ENCODE measurements around the gene TLE2.

Gene TLE2

GRCh38 chr19:3036119-3036976 is 7.3 kb upstream of the TLE2 start:
- DNase-seq = peak; percentile 80

DNA sequence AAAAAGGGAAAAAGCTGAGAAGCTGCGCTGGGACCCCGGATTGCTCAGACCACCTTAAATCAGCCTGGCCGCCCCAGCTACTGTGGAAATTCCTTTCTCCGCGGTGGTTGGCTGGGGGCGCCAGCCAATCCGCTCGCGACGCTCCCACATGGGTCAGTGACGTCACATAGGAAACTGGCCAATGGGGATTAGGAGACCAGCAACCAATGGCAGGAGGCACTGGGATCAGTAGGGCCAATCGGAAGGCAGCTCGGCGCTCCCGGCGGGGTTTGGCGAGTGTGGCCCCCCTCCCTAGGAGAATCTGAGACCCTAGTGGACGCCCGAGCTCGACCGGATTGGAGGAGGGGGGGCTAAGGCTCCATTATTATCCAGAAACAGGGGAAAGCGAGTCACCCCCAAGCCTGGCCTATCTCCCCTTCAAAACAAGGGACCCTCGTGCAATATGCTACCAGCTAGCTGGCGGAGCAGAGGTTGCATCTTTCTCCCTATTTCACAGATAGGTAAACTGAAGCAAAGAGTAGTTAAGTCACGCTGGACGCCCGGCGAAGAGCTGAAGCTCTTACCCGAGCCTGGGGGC is 6.5 kb upstream of the TLE2 start:
- DNase-seq = peak; percentile 98

- no peak for DNase-seq
Measured at GRCh38 chr19:3034656-3035541, 5.8 kb upstream of the TLE2 start.

GRCh38 chr19:3034406-3034655 is 5.3 kb upstream of the TLE2 start:
- no peak for DNase-seq

GRCh38 chr19:3033595-3034405 is 4.7 kb upstream of the TLE2 start:
- DNase-seq = no peak

GRCh38 chr19:3031607-3031867 is 2.5 kb upstream of the TLE2 start:
- DNase-seq = no peak

DNA sequence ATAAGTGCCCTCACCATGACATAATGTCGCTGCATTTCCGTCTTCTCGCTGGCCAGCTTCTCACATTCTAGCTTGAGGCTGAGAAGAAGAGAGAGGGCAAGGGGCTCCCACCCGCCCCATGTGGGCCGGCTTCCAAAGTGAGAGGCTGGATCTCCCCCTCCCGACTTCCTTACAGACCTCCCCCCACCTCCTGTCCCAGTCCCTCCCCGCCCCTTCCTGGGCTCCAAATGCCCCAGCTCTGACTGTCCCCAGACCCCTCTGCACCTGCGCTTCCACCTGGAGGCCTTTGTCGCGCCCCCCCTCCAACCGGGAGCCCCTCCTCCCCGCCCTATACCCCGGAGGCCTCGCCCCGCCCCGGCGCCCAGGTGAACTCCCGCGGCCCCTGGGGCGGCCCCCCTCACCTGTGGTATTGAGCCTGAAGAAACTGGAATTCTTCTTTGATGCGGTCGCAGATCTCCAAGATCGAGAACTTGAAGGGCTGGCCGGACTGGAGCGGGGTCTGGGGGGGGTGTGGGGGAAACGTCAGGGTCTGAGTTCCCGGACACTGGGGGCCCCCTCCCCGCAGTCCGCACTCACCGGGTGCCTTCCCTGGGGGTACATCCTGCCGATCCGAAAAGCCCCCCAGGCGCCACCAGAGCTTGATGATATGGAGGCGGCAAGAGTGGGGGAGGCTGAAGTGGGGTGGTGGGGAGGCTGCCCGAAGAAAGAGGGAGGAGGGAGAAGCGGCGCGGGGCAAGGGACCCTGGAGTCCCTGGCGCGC is 595 bp downstream of the TLE2 start:
- no peak for DNase-seq

DNA sequence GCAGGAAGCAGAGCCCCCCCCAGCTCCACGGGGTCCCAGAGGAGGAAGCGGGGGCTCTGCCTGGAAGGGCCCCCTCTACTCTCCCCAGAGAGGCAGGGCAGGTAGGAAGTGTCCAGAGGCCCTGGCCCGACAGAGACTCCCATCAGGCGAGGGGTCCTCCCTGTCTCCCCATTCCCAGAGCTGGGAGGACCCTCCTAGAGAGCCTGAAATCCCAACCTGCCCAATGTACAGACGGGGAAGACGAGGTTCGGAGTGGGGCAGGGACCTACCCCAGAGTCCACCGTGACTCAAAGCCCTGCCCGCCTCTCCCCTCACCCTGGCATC is 1.1 kb downstream of the TLE2 start:
- DNase-seq = no peak

DNA sequence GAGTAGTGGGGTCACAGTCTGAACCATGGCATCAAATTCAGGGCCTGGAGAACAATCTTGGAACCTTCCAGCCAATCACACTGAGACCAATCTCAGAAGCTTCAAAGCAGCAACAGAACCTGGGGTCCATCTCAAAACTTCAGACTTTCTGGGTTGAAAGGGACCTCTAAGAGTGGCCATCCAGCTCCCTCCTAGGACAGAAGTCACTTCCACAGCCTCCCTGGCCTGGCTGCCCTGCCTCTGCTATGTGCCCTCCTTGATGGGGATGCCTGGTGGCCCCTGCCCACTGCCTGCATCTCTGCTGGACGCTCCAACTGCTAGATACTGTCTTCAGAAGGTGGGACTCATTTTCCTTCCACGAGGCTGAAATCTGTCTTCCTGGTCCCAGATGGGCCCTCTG is 1.8 kb downstream of the TLE2 start:
- DNase-seq = no peak

GRCh38 chr19:3026768-3027167 is 2.3 kb downstream of the TLE2 start:
- DNase-seq = no peak

DNA sequence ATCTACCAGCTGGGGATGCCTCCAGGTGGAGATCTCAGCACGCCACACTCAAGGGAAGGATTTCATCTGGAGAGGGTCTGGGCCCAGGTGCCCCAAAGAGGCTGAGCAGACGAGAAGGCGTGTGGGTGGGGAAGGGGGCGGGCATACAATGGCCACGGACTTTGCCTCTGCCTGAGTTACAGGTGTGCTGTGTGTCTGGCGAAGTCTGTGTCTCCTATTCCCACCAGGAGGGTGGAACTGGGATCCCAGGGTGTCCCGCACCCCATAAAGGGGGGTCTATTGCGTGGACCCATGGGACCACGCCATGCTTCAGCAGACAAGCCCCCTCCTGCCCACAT is 3.6 kb downstream of the TLE2 start:
- DNase-seq = no peak

GRCh38 chr19:3024870-3025548 is 4.1 kb downstream of the TLE2 start:
- peak; percentile 14 for DNase-seq

- no peak for DNase-seq
Measured at GRCh38 chr19:3024509-3024869, 4.6 kb downstream of the TLE2 start.

DNA sequence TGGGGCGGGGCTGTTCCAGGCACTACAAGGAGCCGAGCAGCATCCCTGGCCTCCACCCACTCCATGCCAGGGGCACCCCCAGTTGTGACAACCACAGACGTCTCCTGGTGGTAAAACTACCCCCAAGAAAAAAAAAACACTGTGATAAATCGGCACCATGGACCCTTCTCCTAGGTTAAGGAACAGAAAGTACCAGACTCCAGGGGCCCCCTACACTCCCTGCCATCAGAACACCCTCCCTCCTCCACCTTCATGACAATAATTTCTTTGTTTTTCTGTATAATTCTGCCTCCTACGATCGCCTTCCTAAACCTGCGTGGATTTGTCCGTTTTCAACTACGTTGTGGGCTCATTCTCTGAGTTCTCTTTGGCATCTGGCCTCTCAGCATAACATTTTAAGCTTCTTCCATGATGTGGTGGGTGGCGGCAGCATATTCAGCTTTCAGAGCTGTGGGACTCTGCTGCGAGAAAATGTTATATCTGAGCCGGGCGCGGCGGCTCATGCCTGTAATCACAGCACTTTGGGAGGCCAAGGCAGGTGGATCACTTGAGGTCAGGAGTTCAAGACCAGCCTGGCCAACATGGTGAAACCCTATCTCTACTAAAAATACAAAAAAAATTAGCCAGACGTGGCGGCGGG is 8.6 kb downstream of the TLE2 start:
- no peak for DNase-seq

GRCh38 chr19:3019211-3019854 is 9.7 kb downstream of the TLE2 start:
- DNase-seq = no peak

GRCh38 chr19:3017923-3018322 is 11.2 kb downstream of the TLE2 start:
- no peak for DNase-seq

DNA sequence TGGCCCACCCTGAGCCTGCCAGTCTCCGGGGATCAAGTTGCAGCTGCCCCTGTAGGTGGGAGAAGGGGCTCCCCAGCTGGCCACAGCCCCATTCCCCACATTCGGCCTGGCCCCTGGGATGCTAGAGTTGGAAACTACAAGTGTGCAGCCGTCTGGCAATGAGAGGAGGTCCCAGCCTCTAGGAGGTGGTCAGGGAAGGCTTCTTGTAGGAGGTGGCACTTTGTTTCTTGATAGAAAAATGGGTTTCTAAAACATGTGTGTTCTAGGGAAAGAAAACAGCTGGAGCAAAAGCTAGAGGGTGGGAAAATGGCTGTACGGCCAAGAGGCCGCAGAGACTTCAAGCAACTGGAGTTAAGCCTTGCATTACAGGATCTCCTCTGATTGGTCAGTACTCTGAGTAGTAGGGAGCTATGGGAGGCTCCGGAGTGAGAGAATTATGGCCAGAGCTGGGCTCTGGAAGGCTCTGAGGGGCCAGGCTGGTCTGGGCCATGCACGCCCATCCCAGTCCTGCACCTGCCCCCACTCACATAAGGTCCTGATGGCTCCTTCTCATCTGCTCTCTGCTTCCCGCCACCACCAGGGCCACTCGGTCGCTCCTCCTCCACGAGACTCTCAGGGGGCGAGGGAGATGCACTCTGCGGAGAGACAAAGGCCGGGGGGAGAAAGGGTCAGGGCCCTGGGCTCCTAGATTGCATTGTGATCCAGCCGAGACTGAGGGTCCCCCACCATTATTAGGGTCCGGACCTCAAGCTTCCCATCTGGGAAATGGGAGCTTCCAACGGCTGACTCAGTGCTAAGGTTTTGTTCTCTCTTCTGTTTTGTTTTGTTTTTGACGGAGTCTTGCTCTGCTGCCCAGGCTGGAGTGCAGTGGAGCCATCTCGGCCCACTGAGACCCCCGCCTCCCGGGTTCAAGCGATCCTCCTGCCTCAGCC is 13.7 kb downstream of the TLE2 start:
- no peak for DNase-seq

DNA sequence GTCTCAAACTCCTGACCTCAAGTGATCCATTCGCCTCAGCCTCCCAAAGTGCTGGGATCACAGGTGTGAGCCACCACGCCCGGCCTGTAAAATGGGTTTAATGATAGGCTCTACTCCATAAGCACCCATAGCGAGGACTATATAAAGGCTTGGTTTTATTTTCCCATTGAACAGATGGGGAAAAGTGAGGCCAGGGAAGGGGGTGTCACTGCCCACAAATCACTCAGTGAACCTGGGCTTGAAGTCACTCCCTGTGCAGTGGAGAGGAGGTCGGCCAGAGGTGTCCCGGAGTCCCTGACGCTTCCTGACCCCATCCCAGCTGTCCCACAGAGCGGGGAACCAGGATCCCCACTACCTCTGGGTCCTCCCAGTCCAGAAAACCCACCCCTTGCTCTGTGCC is 14.9 kb downstream of the TLE2 start:
- DNase-seq = no peak

DNA sequence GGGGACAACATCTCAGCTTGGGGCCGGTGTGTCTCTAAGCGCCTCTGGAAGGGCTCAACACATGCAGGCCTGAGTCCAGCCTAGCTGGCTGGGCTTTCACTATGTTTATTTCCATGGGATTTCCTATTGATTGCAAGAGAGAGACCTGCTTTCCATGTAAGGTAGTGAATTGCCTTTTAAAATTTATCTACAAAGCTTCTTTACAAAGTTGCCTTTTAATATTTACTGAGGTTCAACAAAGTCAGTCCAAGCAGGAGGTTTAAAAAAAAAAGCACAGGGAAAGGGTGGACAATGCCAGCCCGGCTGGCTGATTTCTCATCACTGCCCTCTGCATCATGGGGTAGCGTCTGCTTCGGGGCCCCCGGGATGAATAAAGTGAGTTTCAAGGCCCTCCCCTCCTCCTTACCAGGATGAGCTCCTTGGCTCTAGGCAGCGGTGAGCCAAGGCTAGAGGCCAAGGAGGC is 15.8 kb downstream of the TLE2 start:
- no peak for DNase-seq

DNA sequence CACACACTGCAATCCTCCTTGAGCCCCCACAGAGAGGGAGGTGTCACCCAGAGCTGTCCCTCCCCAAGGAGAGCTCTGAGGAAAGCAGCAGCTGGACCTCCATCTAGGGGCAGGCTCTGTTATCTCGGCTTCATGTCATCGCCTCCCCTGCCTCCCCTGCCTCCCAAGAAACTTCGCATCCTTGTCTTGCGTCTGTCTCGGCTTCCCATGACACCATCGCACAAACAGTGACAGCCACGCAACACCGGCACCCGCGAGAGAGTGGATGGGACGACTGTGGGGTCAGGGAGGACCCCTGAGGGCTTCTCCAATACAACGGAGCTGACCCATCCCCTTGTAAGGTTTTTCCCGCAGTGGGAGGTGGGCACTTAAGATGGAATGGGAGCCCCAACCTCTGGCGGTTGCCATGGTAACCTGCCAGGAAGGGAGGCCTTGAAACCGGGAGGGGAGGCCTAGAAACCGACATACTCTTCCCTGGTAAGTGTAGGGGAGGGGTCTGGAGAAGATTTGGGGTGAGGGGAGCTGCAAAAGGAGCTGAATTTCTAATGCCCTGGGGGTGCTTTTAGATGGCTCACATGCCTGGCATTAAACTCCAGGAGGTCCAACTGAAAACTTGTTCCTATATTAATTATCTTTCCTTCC is 16.3 kb downstream of the TLE2 start:
- DNase-seq = no peak
